Ovary (tissue), 10 donors: ENCODE measurements around the gene UTP20. TPM values are rescaled to one million over a fixed set of nuclear protein-coding genes. Genes with fewer than 3 reads are reported as not detected.

Experiments
- DNase-seq, 5 donors: peaks; one replicate each; pipeline ENCODE4 v3.0.0-alpha.2; 2019 to 2020
- H3K27ac ChIP-seq, 2 donors: fragments of 200-600 bp; one replicate each; pipeline versions ENCODE4 v1.5.1 to v1.8.0; 2019 to 2022
- H3K27me3 ChIP-seq: fragments of 200-600 bp; one replicate; pipeline ENCODE4 v1.8.0; 2022
- H3K36me3 ChIP-seq: fragments of 200-600 bp; sonication (generic); one replicate; pipeline ENCODE4 v1.5.1; 2019
- H3K4me1 ChIP-seq: one replicate; pipeline ENCODE4 v1.8.1; 2013; ENCODE audit warnings: mild to moderate bottlenecking, moderate library complexity; ENCODE audit not compliant: insufficient read depth
- H3K4me3 ChIP-seq: fragments of 200-600 bp; sonication (generic); one replicate; pipeline ENCODE4 v1.5.1; 2017
- H3K9me3 ChIP-seq, 2 donors: fragments of 200-600 bp in 1 of 2; sonication (generic) in 1 of 2; one replicate each; pipeline versions ENCODE4 v1.5.1 to v1.8.1; 2013 to 2019; ENCODE audit warnings: mild to moderate bottlenecking in 1 of 2, moderate library complexity in 1 of 2
- EP300 ChIP-seq: sonication (generic); formaldehyde crosslinking; IDR thresholded peaks from one replicate; pipeline ENCODE4 v1.6.1; 2017; ENCODE audit warnings: antibody characterized with exemption
- POLR2A ChIP-seq: fragments of 450-650 bp; IDR thresholded peaks from one replicate; pipeline ENCODE4 v1.6.1; 2017; ENCODE audit warnings: antibody characterized with exemption, mild to moderate bottlenecking, moderate library complexity
- WGBS, 3 donors: extraction: QIAGEN DNeasy Blood & Tissue Kit in 1 of 3; methylation state at CpG; one replicate each; pipeline versions ENCODE4 v1.1.5 to v1.1.7; 2013 to 2017; 5-methylcytosine and 5-hydroxymethylcytosine counted together
- intact Hi-C, 4 donors: fragments of 100-400 bp; cut with DNase I; formaldehyde crosslinking; loops; one replicate each; pipeline versions ENCODE4 v1.11.0 to v1.15.1; 2022 to 2023
- long read RNA-seq, 3 donors: library from polyadenylated mRNA in 2 of 3; unstranded in 2 of 3; transcript quantifications; one replicate each; pipeline ENCODE4 v2.0.0 and lab custom pipeline, GENCODE V29; 2021 to 2026
- polyA plus RNA-seq, 2 donors: library from polyadenylated mRNA; stranded (reverse); fragments of 200-250 nt in 1 of 2; fragments of 350-450 nt in 1 of 2; fragmentation: Illumina TruSeq in 1 of 2; extraction: RNeasy Lipid Tissue Mini Kit (QIAGEN cat#74804) in 1 of 2; gene quantifications; one replicate each; pipeline ENCODE4 v1.2.3, GENCODE V29; 2013 to 2014
- total RNA-seq, 7 donors: library from RNA; depleted of rRNA in 2 of 7; stranded (reverse); fragments of >200 nt in 2 of 7; fragmentation: NEBNext Ultra II Directional in 3 of 7; extraction: Animal tissue kit (Norgen Biotek cat#: 25700) in 3 of 7; gene quantifications; one replicate each; pipeline versions ENCODE4 v1.1.0 to v1.2.4, GENCODE V29; 2016 to 2023
- TF ChIP-seq, protein P1 (sequence below), 3 donors: fragments of 450-650 bp in 2 of 3; fragments of 200-600 bp in 1 of 3; IDR thresholded peaks; one replicate each; pipeline versions ENCODE4 v1.5.1 to v1.8.0; 2016 to 2022; ENCODE audit warnings: antibody characterized with exemption in 3 of 3, mild to moderate bottlenecking in 1 of 3
- donor health status: DM: no; HTN: no; CAD: no; lungs with moderate emphysema.
- donor health status: DM: no; HTN: no; CAD: no.
- donor health status: Bipolar disorder and iron deficiency.
- donor health status: DM: yes; HTN: yes; CAD: no.
- donor health status: DM: no; HTN: no; CAD: no.
- donor health status: DM: yes; HTN: yes; CAD: no.

UTP20 gene
- total RNA-seq (10 to 100 TPM; 12.9 to 27.7 (median 15.5) TPM), polyA plus RNA-seq (1 to 10 TPM; 3.4 to 7.0 TPM)
- long read RNA-seq, donor 1, partial matches to known transcripts, result 7 of 8 reads
- long read RNA-seq, donor 1, other reads (novel, unspliced or antisense), result 1 of 8 reads
- long read RNA-seq, donor 2, result 0 reads
- long read RNA-seq, donor 3, partial matches to known transcripts, result 5 of 9 reads
- long read RNA-seq, donor 3, other reads (novel, unspliced or antisense), result 4 of 9 reads

DNA sequence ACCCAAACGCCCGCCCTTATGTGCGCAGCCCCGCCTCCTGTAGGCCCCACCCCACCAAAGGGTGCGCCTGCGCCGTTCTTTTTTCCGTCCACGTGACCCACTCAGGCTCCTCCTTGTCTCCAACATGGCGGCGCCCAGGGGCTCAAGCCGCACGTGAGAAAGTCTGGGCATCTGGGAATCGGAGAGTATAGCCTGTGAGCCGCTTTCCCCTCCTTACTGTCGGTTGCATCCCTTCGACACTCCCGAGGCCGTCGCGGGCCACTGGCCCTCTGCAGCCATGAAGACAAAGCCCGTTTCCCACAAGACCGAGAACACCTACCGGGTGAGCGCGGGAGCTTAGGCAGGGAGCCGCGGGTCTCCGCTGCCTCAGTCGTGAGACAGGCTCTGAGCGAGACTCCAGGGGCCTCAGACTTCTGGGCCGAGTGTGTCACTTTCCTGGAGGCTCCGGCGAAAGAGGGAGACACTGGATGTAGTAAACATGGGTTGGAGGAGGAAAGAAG is at the start of gene UTP20:
Gene UTP20, plus strand, starts transcription at position 100 of the 500 bp plus-strand sequence. Its CDS starts 178 bp downstream, at position 278.
- Histone ChIP-seq H3K9me3 (no peaks in the 10 kb centered on the region), H3K27ac (no peak within 1 kb of the TSS), H3K27me3 (no peaks in the 10 kb centered on the region), H3K4me3 (peak within 1 kb of the TSS; percentile 88), H3K36me3 (no peaks in the 10 kb centered on the region), H3K4me1 (peaks cover 4% of the 10 kb centered on the region)
- intact Hi-C loops, result no loop called here
- peak; percentile 90 to 94 (median 93) for DNase-seq
- TF ChIP-seq POLR2A, result no peak
- TF ChIP-seq, protein P1, sequence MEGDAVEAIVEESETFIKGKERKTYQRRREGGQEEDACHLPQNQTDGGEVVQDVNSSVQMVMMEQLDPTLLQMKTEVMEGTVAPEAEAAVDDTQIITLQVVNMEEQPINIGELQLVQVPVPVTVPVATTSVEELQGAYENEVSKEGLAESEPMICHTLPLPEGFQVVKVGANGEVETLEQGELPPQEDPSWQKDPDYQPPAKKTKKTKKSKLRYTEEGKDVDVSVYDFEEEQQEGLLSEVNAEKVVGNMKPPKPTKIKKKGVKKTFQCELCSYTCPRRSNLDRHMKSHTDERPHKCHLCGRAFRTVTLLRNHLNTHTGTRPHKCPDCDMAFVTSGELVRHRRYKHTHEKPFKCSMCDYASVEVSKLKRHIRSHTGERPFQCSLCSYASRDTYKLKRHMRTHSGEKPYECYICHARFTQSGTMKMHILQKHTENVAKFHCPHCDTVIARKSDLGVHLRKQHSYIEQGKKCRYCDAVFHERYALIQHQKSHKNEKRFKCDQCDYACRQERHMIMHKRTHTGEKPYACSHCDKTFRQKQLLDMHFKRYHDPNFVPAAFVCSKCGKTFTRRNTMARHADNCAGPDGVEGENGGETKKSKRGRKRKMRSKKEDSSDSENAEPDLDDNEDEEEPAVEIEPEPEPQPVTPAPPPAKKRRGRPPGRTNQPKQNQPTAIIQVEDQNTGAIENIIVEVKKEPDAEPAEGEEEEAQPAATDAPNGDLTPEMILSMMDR (IDR thresholded peaks at IDR 0.05), result no peak
- 0% methylated on average over 34 of the region's 34 CpGs for WGBS, 3 donors

DNA sequence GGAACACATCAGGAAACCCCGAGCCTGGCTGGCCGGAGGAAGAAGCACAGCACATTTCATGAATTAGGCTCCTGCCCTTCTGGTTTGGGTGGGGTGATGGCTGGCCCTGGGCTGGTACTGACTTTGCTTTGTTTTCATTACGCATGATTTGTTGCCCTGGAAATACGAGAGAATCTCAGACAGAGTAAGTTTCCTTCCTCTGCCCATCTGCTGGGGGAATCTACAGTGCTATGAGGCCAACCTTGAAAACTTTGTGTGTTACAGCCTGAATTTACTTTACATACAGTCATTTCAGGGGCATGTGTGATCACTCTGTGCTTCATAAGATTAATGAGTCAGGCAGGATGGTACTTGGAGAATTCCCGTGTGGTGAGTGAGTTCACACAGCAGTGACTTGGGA is 49.4 kb upstream of the UTP20 start:
- no peak for TF ChIP-seq POLR2A
- TF ChIP-seq, protein P1 (IDR thresholded peaks at IDR 0.05), result no peak
- TF ChIP-seq EP300, result no peak
- no peaks in the 10 kb centered on the region for H3K36me3 ChIP-seq
- no peaks in the 10 kb centered on the region for H3K27me3 ChIP-seq
- no peaks in the 10 kb centered on the region for H3K9me3 ChIP-seq
- intact Hi-C loops, result no loop called here
- H3K4me1 ChIP-seq, result no peaks in the 10 kb centered on the region
- DNase-seq, result no peak
- 64 to 72% (median 66%) methylated on average over 5 of the region's 5 CpGs for WGBS, 3 donors
- H3K27ac ChIP-seq, result no peak overlapping the region
- H3K4me3 ChIP-seq, result no peak overlapping the region

DNA sequence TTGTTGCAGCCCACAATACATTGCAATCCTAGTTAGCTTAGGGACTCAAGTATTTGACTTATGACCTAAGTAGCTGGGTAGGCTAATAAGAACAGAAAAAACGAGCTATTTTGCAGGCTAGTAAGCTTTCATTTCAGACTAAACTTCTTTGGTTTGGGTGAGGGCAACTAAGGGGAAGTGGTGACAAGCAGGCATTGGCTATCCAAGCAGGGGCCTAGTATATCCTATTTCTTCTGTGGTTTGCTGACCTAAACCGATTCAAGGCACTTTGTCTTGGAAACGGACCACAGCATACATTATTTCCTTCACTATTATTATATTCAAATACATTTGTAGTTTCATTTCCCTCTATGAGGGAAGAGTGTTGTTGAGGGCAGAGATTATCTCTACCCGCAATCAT is 48.3 kb upstream of the UTP20 start:
- Histone ChIP-seq H3K36me3 (no peaks in the 10 kb centered on the region), H3K4me1 (no peaks in the 10 kb centered on the region), H3K4me3 (no peak overlapping the region), H3K9me3 (no peaks in the 10 kb centered on the region), H3K27me3 (no peaks in the 10 kb centered on the region), H3K27ac (no peak overlapping the region)
- DNase-seq, result no peak
- WGBS, 3 donors, result 77 to 85% (median 85%) methylated on average over 4 of the region's 4 CpGs
- no peak for TF ChIP-seq EP300
- TF ChIP-seq, protein P1 (IDR thresholded peaks at IDR 0.05), result no peak
- TF ChIP-seq POLR2A, result no peak
- intact Hi-C loops, result no loop called here

DNA sequence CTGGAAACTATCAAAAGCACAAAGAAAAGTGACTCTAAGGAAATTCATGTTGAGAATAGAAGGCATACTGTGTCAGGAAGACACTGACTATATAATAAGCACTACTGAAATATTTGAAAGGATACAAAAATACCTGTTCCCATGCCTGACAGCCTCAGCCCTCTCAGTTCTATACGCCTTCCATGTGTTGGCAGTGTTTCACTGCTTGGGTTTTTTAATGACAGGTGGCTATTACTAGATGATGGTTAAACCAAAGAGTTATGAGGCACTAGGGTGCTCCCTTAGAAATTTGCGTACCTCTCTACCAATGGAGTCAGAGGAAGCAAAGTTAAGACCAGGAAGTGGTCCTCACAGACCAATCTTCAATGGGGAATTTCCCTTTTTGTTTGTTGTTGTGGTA is 44.2 kb upstream of the UTP20 start:
- no peak overlapping the region for H3K27ac ChIP-seq
- intact Hi-C loops, result no loop called here
- no peak for TF ChIP-seq POLR2A
- TF ChIP-seq, protein P1 (IDR thresholded peaks at IDR 0.05), result no peak
- no peak for TF ChIP-seq EP300
- H3K9me3 ChIP-seq, result no peaks in the 10 kb centered on the region
- 85 to 93% (median 93%) methylated on average over 2 of the region's 2 CpGs for WGBS, 3 donors
- H3K4me3 ChIP-seq, result no peak overlapping the region
- H3K36me3 ChIP-seq, result no peaks in the 10 kb centered on the region
- no peaks in the 10 kb centered on the region for H3K4me1 ChIP-seq
- no peak for DNase-seq
- H3K27me3 ChIP-seq, result no peaks in the 10 kb centered on the region
